Stimulated activated effector memory CD8-positive, alpha-beta T cell treated with anti-CD3 and anti-CD28 coated beads, Interleukin-12 subunit alpha, Interleukin-12 subunit beta, amount 100 ng/mL, for 72 hours (primary cell): ENCODE data around the gene LCN15.
"Not testable (repeated sequence)": the region's sequence is repeated elsewhere in the genome, so short reads cannot be mapped to it uniquely, and the experiment has no call there.

Experiments
- ATAC-seq: fragments of 150-1000 bp; cut with Tn5 transposase; 2 replicates; pipeline ENCODE4 v1.10.0; 2021
- DNase-seq, 2 donors: peaks; one replicate each; pipeline ENCODE4 v3.0.0; 2021 to 2022; ENCODE audit warnings: low spot score in 2 of 2
- H3K27ac Mint-ChIP-seq: one replicate; pipeline ENCODE4 v1.8.0; 2022; ENCODE audit warnings: mild to moderate bottlenecking, mixed read lengths
- H3K36me3 Mint-ChIP-seq: one replicate; pipeline ENCODE4 v1.8.0; 2022; ENCODE audit warnings: mild to moderate bottlenecking, mixed read lengths
- H3K4me1 Mint-ChIP-seq: one replicate; pipeline ENCODE4 v1.8.0; 2022; ENCODE audit warnings: mixed read lengths
- H3K4me3 Mint-ChIP-seq: one replicate; pipeline ENCODE4 v1.8.0; 2022; ENCODE audit warnings: mild to moderate bottlenecking, mixed read lengths
- H3K9me3 Mint-ChIP-seq: one replicate; pipeline ENCODE4 v1.8.0; 2022; ENCODE audit warnings: mixed read lengths

The LCN15 gene

GRCh38 chr9:136787690-136788400 is 23.5 kb upstream of the LCN15 start:
- peak; percentile 26 for ATAC-seq
- peak overlapping the region; percentile 54 for H3K4me3 Mint-ChIP-seq
- H3K36me3 Mint-ChIP-seq = no peaks in the 10 kb centered on the region
- H3K9me3 Mint-ChIP-seq = no peaks in the 10 kb centered on the region
- H3K4me1 Mint-ChIP-seq = peaks cover 31% of the 10 kb centered on the region
- DNase-seq = peak; percentile 74 to 90
- no peak overlapping the region for H3K27ac Mint-ChIP-seq

GRCh38 chr9:136786983-136787382 is 22.7 kb upstream of the LCN15 start:
- DNase-seq, H3K9me3 Mint-ChIP-seq, ATAC-seq, H3K27ac Mint-ChIP-seq, H3K4me3 Mint-ChIP-seq, H3K36me3 Mint-ChIP-seq: not testable (repeated sequence)
- peaks cover 27% of the 10 kb centered on the region for H3K4me1 Mint-ChIP-seq

DNA sequence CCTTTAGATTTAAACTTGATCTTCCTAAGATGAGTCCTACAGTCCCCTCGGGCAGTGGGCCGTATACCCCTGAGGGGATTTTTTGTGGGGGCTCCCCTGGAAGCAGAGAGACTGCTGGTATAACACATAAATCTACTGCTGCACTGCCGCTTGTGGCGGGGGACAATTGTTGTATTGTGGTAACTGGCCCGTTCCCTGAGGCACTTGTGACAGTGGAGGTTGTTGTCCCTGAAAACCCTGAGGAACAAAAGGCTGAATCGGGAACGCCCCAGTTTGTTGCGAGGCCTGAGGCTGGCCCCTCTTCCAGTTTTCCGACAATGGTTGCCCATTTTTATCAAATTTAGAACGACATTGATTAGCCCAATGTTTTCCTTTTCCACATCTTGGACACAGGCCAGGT is 22.1 kb upstream of the LCN15 start:
- H3K4me3 Mint-ChIP-seq = no peak overlapping the region
- no peak for ATAC-seq
- H3K4me1 Mint-ChIP-seq = peaks cover 24% of the 10 kb centered on the region
- H3K36me3 Mint-ChIP-seq = no peaks in the 10 kb centered on the region
- DNase-seq = no peak
- H3K27ac Mint-ChIP-seq = no peak overlapping the region
- no peaks in the 10 kb centered on the region for H3K9me3 Mint-ChIP-seq

DNA sequence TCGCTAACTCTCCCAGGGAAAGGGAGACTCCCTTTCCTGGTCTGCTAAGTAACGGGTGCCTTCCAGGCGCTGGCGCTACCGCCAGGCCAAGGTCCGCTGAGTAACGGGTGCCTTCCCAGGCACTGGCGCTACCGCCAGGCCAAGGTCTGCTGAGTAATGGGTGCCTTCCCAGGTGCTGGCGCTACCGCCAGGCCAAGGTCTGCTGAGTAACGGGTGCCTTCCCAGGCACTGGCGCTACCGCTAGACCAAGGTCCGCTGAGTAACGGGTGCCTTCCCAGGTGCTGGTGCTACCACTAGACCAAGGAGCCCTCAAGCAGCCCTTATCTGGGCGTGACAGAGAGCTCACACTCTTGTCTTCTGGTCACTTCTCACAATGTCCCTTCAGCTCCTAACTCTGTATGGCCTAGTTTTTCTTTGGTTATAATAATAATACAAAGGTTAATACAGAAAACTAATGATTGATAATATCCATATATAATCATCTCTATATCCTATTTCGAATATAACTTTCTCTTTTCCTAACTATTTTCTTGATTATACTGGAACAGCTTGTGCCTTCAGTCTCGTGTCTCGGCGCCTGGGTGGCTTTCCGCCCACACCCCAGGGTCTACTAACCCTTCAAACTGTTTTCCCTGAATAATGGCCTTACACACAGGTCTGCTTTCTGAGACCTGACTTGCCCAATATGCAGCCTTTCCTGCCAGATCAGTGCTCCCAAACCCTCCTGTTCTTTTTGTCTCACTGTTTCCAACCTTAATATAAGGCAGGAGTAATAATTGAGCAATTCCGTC is 21.4 kb upstream of the LCN15 start:
- not testable (repeated sequence) for H3K9me3 Mint-ChIP-seq, H3K36me3 Mint-ChIP-seq, H3K27ac Mint-ChIP-seq, H3K4me3 Mint-ChIP-seq, ATAC-seq, DNase-seq
- peaks cover 24% of the 10 kb centered on the region for H3K4me1 Mint-ChIP-seq

GRCh38 chr9:136784997-136785361 is 20.7 kb upstream of the LCN15 start:
- peaks cover 24% of the 10 kb centered on the region for H3K4me1 Mint-ChIP-seq
- ATAC-seq = peak; percentile 70
- H3K9me3 Mint-ChIP-seq = no peaks in the 10 kb centered on the region
- H3K4me3 Mint-ChIP-seq = no peak overlapping the region
- H3K27ac Mint-ChIP-seq = peak overlapping the region; percentile 38
- H3K36me3 Mint-ChIP-seq = no peaks in the 10 kb centered on the region
- DNase-seq = no peak

- Mint-ChIP-seq H3K9me3 (no peaks in the 10 kb centered on the region), H3K36me3 (no peaks in the 10 kb centered on the region), H3K4me3 (no peak overlapping the region), H3K4me1 (peaks cover 24% of the 10 kb centered on the region), H3K27ac (peak overlapping the region; percentile 38)
- DNase-seq (no peak), ATAC-seq (no peak)
These were observed 20.1 kb upstream of the LCN15 start for GRCh38 chr9:136784249-136784996.

- Mint-ChIP-seq H3K9me3 (no peaks in the 10 kb centered on the region), H3K27ac (no peak overlapping the region), H3K4me3 (no peak overlapping the region), H3K36me3 (no peaks in the 10 kb centered on the region), H3K4me1 (peaks cover 8% of the 10 kb centered on the region)
- ATAC-seq (no peak), DNase-seq (no peak)
These were observed 18.1 kb upstream of the LCN15 start for GRCh38 chr9:136782452-136782851.

DNA sequence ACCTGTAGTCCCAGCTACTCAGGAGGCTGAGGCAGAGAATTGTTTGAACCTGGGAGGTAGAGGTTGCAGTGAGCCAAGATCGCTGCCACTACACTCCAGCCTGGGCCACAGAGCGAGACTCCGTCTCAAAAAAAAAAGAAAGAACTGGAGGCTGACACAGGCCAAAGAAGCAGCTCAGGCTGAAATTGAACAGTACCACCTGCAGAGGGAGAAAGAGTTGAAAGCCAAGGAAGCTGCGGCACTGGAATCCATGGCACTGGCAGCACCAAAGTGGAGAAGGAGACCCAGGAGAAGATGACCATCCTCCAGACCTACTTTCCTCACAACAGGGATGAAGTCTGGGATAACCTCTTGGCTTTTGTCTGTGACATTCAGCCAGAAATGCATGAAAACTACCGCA is 15.5 kb upstream of the LCN15 start:
- Mint-ChIP-seq H3K27ac (no peak overlapping the region), H3K9me3 (no peaks in the 10 kb centered on the region), H3K4me3 (no peak overlapping the region), H3K4me1 (peaks cover 1% of the 10 kb centered on the region), H3K36me3 (no peaks in the 10 kb centered on the region)
- DNase-seq (no peak), ATAC-seq (no peak)

GRCh38 chr9:136777359-136777758 is 13.0 kb upstream of the LCN15 start:
- H3K9me3 Mint-ChIP-seq = peaks cover 7% of the 10 kb centered on the region
- peaks cover 7% of the 10 kb centered on the region for H3K4me1 Mint-ChIP-seq
- DNase-seq (no peak), ATAC-seq (no peak)
- no peak overlapping the region for H3K27ac Mint-ChIP-seq
- no peaks in the 10 kb centered on the region for H3K36me3 Mint-ChIP-seq
- H3K4me3 Mint-ChIP-seq = no peak overlapping the region

DNA sequence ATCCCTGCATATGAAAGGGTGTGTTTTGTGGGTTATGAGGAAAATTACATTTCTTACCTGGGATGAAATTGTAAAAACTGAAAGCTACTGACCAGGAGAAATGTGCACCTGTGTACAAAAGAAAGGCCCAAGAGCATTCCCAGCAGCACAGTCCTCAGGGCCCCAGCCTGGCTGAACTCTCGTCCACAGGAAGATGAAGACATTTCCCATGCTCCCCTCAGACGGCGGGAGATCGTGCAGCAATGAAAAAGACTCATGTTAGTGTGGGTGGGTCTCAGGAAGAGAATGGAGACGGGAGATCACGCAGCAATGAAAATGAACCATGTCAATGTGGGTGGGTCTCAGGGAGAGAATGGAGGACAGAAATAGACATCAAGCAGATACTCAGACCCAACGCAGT is 12.6 kb upstream of the LCN15 start:
- Mint-ChIP-seq H3K9me3 (peaks cover 7% of the 10 kb centered on the region), H3K4me3 (no peak overlapping the region), H3K4me1 (peaks cover 7% of the 10 kb centered on the region), H3K27ac (no peak overlapping the region), H3K36me3 (no peaks in the 10 kb centered on the region)
- no peak for DNase-seq
- no peak for ATAC-seq

GRCh38 chr9:136775191-136775590 is 10.9 kb upstream of the LCN15 start:
- ATAC-seq (no peak), DNase-seq (no peak)
- Mint-ChIP-seq H3K27ac (no peak overlapping the region), H3K4me3 (no peak overlapping the region), H3K9me3 (peaks cover 7% of the 10 kb centered on the region), H3K4me1 (peaks cover 7% of the 10 kb centered on the region), H3K36me3 (no peaks in the 10 kb centered on the region)

DNA sequence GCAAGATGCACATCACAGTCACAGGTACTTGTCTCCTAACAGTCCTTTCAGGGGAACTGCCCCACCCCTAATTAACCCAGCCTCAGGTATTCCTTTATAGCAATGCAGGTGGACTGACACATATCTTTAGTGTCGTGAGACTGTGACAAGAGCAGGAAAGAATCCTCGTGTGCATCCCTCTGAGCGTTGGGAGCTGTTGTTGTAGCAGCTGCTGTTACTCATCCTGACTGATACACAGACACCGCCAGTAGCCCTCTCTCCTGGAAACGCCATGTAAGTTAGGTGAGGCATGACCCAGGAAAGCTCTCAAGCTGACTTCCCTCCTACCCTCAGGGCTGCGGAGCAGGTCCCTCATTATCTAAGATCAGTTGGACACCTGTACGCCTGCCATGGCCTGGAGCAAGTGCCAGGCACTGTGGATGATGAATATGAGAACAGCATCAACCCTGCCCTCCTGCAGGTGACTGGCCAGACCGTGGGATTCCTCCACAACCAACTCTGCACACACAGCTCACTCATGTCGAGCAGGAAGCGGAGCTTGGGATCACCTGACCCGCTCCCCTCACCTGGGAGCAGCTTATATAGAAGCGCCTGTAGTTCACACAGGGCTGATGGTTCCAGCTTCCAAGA is 10.2 kb upstream of the LCN15 start:
- DNase-seq (no peak), ATAC-seq (no peak)
- no peaks in the 10 kb centered on the region for H3K36me3 Mint-ChIP-seq
- H3K27ac Mint-ChIP-seq = no peak overlapping the region
- peaks cover 7% of the 10 kb centered on the region for H3K9me3 Mint-ChIP-seq
- peaks cover 12% of the 10 kb centered on the region for H3K4me1 Mint-ChIP-seq
- H3K4me3 Mint-ChIP-seq = no peak overlapping the region

- peak in 1 of 2 donors; percentile 66 for DNase-seq
- ATAC-seq = peak; percentile 71
- H3K36me3 Mint-ChIP-seq = no peaks in the 10 kb centered on the region
- H3K27ac Mint-ChIP-seq = no peak overlapping the region
- peaks cover 12% of the 10 kb centered on the region for H3K4me1 Mint-ChIP-seq
- peaks cover 7% of the 10 kb centered on the region for H3K9me3 Mint-ChIP-seq
- H3K4me3 Mint-ChIP-seq = no peak overlapping the region
These were observed 9.2 kb upstream of the LCN15 start for GRCh38 chr9:136773386-136774044.

DNA sequence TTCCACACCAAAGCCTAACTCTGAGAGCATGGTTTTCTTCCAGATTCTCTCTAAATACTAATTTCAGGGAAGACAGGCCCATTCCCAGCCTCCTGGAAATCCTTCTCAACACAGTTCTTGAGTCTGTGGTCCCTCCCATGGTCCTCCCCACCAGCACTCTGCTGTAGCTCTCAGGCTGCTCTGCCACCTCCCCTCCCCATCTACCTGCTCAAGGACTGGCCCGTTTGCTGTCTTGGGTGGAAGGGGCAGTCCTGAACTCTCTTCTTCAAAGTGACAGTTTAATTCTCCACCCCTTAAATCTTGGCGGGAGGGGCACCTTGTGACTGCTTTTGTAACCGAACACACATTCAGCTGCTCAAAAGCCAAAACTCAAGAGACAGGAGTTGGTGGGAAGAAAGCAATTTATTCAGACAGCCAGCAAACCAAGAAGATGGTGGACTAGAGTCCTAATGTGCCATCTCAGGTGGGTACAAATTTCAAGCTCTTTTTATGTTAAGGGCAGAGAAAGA is 7.6 kb upstream of the LCN15 start:
- DNase-seq = no peak
- H3K27ac Mint-ChIP-seq = peak overlapping the region; percentile 37
- H3K4me3 Mint-ChIP-seq = no peak overlapping the region
- H3K36me3 Mint-ChIP-seq = no peaks in the 10 kb centered on the region
- peaks cover 16% of the 10 kb centered on the region for H3K4me1 Mint-ChIP-seq
- H3K9me3 Mint-ChIP-seq = peaks cover 7% of the 10 kb centered on the region
- no peak for ATAC-seq
